ENCODE data around the gene KRTAP4-6. TPM values are rescaled to one million over a fixed set of nuclear protein-coding genes. Genes with fewer than 3 reads are reported as not detected.

The KRTAP4-6 gene
- total and polyA plus RNA-seq, 2 of the 4 experiments (the other 2 are of a cell fraction): not detected

DNA sequence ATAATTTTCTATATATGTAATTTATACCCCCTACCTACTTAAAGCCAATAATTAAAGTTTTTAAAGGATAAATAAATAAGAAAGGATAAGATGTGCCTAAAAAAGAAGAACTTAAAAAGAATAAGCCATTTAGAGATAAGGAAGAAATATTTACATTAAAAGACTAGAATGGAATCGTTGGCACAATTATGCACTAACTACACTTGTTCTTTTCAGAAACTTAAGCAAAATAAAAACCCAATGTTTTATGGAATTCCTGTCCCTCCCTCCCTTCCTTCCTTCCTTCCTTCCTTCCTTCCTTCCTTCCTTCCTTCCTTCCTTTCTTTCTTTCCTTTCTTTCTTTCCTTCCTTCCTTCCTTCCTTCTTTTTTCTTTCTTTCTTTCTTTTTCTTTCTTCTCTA is 4.5 kb upstream of the KRTAP4-6 start:
- H3K36me3 ChIP-seq (ENCODE audit: control insufficient read depth, insufficient read depth, low read length): no peaks in the 10 kb centered on the region
- no peaks in the 10 kb centered on the region; the same call in 1 of the 2 replicates for H3K4me1 ChIP-seq (ENCODE audit: control insufficient read depth, insufficient read depth, low read length)
- H2AK5ac ChIP-seq (ENCODE audit: low read depth, low read length): no peak overlapping the region
- H3K56ac ChIP-seq (ENCODE audit: extremely low read depth, insufficient read depth, low read length): no peak overlapping the region
- no peak overlapping the region for H3K23ac ChIP-seq (ENCODE audit: low read depth, low read length)
- no peak overlapping the region for H3K4me2 ChIP-seq (ENCODE audit: low read depth, low read length)
- no peak overlapping the region for H2BK5ac ChIP-seq (ENCODE audit: low read depth, low read length, poor library complexity, severe bottlenecking)
- H3K27me3 ChIP-seq (ENCODE audit: control insufficient read depth, insufficient read depth, low read length): no peaks in the 10 kb centered on the region
- H2AK9ac ChIP-seq (replicated peaks; ENCODE audit: low read depth, low read length, poor library complexity): no peak overlapping the region
- H4K8ac ChIP-seq (ENCODE audit: low read depth in 2 of 2, low read length in 2 of 2): no peak overlapping the region
- no CpG with 5 or more reads among the region's 1 CpG for WGBS, 2 experiments (ENCODE audit: extremely low coverage in 2 of 2, insufficient read length in 1 of 2)
- in situ Hi-C loops (cut with MboI; ENCODE audit: low sequenced_read_pairs) (no loop called here), dilution Hi-C loops (cut with HindIII; ENCODE audit: low sequenced_read_pairs, unreplicated experiment) (no loop called here), intact Hi-C loops (cut with micrococcal nuclease) (no loop called here)
- H3K9me1 ChIP-seq (ENCODE audit: insufficient read depth, low read length): no peaks in the 10 kb centered on the region
- H2AFZ ChIP-seq (replicated peaks; ENCODE audit: low read length, poor library complexity): no peak overlapping the region
- no peak overlapping the region for H3K18ac ChIP-seq (ENCODE audit: low read depth, low read length)
- ChIA-PET POLR2A (ENCODE audit: unreplicated experiment) (no interaction called here), CTCF (no interaction called here)
- no peak overlapping the region for H3K27ac ChIP-seq (ENCODE audit: insufficient read depth, low read length)
- no peak overlapping the region for H4K5ac ChIP-seq (ENCODE audit: low read depth, low read length)
- no peak overlapping the region for H3K9ac ChIP-seq (ENCODE audit: low read depth, low read length)
- BruUV-seq (replicated peaks): no TSS peak
- TF ChIP-seq, protein P1, sequence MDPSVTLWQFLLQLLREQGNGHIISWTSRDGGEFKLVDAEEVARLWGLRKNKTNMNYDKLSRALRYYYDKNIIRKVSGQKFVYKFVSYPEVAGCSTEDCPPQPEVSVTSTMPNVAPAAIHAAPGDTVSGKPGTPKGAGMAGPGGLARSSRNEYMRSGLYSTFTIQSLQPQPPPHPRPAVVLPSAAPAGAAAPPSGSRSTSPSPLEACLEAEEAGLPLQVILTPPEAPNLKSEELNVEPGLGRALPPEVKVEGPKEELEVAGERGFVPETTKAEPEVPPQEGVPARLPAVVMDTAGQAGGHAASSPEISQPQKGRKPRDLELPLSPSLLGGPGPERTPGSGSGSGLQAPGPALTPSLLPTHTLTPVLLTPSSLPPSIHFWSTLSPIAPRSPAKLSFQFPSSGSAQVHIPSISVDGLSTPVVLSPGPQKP (IDR thresholded peaks at IDR 0.05; ENCODE audit: borderline replicate concordance, low read depth, low read length): no peak
- TF ChIP-seq SMC3 (IDR thresholded peaks at IDR 0.05; ENCODE audit: low read depth, low read length): no peak
- TF ChIP-seq BHLHE40 (IDR thresholded peaks at IDR 0.05; ENCODE audit: low read depth, low read length): no peak
- no peak for TF ChIP-seq MAFK (IDR thresholded peaks at IDR 0.05; ENCODE audit: low read depth, low read length)
- no peak for TF ChIP-seq RAD21 (IDR thresholded peaks at IDR 0.05; ENCODE audit: low read length)
- no peak for TF ChIP-seq FOS (IDR thresholded peaks at IDR 0.05; ENCODE audit: low read depth, low read length)
- TF ChIP-seq, protein P2, sequence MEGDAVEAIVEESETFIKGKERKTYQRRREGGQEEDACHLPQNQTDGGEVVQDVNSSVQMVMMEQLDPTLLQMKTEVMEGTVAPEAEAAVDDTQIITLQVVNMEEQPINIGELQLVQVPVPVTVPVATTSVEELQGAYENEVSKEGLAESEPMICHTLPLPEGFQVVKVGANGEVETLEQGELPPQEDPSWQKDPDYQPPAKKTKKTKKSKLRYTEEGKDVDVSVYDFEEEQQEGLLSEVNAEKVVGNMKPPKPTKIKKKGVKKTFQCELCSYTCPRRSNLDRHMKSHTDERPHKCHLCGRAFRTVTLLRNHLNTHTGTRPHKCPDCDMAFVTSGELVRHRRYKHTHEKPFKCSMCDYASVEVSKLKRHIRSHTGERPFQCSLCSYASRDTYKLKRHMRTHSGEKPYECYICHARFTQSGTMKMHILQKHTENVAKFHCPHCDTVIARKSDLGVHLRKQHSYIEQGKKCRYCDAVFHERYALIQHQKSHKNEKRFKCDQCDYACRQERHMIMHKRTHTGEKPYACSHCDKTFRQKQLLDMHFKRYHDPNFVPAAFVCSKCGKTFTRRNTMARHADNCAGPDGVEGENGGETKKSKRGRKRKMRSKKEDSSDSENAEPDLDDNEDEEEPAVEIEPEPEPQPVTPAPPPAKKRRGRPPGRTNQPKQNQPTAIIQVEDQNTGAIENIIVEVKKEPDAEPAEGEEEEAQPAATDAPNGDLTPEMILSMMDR (conservative IDR thresholded peaks at IDR 0.05; ENCODE audit: low read depth, low read length): no peak
- TF ChIP-seq CHD1 (IDR thresholded peaks at IDR 0.05; ENCODE audit: low read depth, low read length): no peak
- no peaks in the 10 kb centered on the region for H4K20me1 ChIP-seq (ENCODE audit: insufficient read depth, low read length)
- H3K14ac ChIP-seq (replicated peaks; ENCODE audit: low read depth, low read length): no peak overlapping the region
- H3K4ac ChIP-seq (ENCODE audit: low read depth, low read length): no peak overlapping the region
- H2BK15ac ChIP-seq (ENCODE audit: low read depth, low read length): no peak overlapping the region
- no peak for ATAC-seq (ENCODE audit: low read depth)
- peaks cover 5% of the 10 kb centered on the region for H3K9me3 ChIP-seq (ENCODE audit: control insufficient read depth, insufficient read depth, low read length)
- no peak overlapping the region for H2BK20ac ChIP-seq (ENCODE audit: low read depth, low read length)
- no peaks in the 10 kb centered on the region for H3K79me1 ChIP-seq (ENCODE audit: low read depth in 1 of 2, low read length in 2 of 2)
- H2BK120ac ChIP-seq (ENCODE audit: low read depth, low read length): no peak overlapping the region
- DNase-seq: no peak
- no peak overlapping the region for H3K4me3 ChIP-seq (ENCODE audit: insufficient read depth, low read depth, low read length)
- H4K91ac ChIP-seq (ENCODE audit: insufficient read depth, low read depth, low read length): no peak overlapping the region
